SW 1271 (cell line): ENCODE results near the gene NAV1.
"Not testable (repeated sequence)": the region's sequence is repeated elsewhere in the genome, so short reads cannot be mapped to it uniquely, and the experiment has no call there.

Experiments used
- DNase-seq, 2 experiments: peaks; one replicate each; lab custom pipeline; 2025; lab: John Stamatoyannopoulos, UW

The NAV1 gene

DNA sequence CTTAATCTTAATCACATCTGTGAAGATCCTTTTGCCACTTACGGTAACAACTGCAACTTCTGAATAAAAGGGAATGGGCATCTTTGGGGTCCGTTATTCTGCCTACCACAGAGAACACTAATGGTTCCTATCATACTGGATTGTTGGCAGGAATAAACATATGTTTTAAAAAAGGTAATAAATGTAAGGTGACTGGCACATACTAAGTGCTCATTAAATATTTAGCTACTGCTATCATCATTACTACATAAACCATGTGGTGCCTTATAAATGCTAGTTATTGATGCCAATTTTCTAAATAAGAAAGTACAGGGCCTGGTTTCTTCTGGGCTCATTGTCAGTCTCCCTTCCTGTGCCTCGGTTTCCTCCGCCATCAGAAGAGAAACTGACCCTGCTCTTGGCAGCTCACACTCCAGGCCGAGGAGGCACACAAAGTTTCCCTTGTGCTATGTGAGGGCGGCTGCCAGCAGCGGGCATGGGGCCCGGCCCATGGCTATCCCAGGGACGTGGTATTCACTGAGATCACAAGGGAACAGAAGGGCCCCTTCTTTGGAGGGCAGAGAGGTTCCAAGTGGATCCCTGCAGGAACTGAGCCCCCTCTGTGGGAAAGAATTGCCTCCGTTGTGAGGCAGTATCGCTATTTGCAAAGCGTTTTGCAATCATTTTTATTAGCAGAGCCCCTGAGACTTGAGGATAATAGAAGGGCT lies 26.2 kb downstream of the NAV1 start:
- DNase-seq, result no peak

DNA sequence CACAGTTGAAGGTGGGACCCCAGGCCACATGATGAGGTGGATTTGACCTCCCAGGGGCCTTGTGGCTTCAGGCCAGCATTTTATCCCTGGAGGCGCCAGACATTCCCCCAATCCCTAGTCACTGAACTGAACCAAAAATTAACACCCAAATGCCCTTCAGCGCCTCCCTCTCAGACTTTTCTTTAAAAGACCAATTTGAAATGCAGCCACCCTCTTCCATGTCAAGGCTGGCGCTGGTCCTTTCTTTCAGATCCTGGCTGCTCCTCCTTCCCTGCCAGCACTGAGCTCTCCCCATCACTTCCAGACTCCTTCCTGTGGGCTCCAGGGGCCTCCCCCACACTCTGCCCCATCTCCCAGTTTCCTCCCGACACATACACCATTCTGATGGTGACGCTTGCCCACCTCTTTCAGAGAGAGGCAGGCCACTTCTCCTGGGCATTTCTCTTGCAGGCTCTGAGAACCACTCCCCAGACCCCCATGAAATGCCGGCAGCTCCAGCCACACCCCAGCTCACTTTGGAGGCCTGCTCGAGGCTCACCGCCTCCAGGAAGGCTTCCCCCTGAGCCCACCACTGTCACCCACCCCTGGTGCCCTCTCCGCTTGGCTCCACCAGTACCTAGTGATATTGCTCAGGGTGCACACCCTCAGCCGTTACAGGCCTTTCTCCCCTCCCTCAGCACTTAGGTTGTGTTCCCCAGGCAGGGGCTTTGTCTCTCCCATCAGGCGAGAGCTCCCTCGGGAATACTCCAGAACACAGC lies 27.0 kb downstream of the NAV1 start:
- no peak for DNase-seq

DNA sequence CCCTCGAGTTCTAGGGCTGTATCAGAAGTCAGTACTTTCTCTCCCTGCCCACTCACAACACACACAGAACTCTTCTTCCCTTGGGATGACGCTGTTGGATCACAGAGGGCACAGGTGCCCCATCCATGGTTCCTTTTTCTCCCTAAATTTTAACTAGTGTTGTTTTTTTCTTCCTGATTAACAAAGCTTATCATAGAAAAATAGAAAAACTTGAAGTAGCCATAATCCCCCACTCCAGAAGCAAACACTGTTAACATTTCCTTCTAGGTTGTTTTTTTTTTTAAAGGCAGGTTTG lies 27.5 kb downstream of the NAV1 start:
- DNase-seq, result no peak

DNA sequence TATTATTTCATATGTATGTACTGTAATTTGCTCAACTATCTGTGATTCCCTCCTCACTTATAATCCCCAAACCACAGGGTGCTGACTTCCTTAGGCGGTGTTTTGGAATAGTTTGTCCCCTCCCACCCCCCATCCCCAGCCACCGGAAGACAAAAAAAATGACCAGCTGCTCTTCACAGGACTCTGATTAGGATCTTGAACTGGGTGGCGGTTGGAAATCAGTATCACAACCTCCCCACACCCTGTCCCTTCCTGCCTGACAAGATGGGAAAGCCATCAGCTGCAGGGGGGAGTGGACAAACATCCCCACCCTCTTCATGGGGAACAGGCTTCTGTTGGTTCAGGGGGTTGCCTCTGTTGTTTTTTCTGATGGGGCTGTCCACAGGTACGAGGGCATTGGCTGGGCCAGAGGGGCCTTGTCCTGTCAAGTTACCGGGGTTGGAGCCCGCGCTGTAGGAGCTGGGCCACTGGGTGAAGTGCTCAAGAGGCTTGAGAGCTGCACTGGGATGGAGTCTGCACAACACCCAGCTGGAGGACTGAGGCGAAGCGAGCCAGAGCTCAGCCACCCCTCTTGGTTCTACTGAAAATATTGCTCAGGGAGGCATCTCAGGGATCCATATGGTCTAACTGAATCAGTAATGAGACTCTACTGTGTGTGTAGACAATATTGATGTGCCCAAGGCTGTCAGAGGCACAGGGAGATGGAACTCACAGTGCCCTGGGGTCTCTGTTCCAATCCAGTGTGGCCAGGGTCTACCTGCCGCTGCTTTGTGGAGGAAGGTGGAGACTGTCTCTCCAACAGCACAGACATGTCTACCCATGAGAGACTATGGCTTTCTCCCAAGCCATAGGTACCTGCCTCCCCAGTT lies 28.2 kb downstream of the NAV1 start:
- no peak for DNase-seq

DNA sequence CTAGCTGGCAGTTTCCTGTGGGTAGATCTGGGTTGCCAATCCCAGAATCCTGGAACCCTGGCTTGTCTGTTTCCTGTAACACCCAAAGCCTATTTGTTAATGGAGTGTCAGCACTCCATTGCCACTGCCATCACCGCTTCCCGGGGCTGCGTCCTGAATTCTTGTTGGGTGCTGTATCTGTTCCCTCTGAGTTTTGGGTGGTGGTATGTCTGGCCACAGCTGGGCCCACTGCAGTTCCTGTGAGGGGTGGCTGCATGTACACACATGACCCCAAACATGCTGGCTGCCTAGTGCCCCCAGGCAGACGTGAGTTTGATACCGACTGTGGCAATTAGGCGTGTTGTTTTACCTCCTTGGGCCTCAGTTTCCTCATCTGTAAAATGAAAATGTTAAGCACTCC lies 29.3 kb downstream of the NAV1 start:
- no peak for DNase-seq

GRCh38 chr1:201568859-201569294 lies 29.9 kb downstream of the NAV1 start:
- no peak for DNase-seq

DNA sequence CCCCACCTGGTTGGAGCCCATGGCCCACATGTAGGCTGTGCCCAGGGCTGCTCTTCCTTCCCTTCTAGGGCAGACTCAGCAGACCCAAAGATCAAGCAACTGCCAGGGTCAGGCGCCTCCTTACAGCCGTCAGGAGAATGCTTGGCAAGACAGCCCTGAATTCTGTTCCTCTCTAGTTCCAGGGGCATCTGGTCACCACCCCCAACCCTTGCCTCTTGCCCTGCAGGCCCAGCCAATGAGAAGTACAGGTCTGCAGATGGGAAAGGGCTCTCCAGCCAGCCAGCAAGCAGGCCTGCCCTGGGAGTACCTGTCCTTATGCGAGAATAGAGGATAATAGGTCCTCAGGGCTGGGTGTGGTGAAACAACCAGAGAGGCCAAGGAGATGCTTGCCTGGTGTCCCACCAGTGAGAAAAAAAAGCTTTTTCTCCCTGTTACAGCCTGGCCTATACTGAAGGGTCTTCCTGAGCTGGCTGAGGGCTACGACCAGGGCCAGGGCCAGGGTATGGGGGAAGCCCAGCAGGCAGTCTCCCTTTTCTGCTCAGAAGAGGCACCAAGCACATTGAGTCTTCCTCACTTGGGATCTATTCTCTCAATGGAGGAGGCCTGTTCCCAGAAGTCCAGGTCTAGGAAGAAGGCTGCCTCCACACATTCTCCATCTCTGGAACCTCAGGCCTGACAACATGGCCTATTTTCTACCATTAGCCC lies 31.4 kb downstream of the NAV1 start:
- DNase-seq, result no peak

DNA sequence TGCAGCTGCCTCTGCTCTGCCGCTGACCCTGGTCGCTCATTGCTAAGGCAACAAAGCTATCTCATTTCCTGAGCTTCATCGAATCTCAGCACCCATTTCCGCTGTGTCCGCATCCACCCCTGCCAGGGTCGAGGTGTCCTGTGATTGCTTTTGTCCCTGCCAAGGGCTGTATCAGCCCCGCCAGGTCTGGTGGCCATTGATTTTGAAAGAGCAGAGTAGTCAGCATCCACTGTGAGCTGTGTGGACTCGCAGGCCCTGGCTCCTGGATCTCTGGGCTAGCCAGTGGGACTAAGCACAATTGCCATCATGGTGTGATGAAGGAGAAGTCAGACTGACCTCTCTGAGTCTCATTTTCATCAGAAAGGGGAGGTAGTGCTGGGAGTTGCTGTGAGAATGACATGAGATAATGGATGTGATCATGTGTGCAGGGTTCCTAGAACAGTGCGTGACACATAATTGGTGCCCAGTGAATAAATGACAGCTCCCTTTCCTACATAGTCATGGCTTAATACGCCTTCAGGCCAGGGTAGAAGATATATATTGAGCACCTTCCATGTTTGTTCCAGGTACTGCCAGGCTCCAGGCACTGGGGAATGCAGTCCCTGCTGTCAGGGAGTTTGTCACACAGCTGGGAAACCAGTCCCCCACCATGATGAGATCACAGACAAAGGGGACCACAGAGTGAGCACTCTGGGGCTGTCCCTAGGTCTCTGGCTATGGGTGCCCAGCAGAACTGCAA lies 32.1 kb downstream of the NAV1 start:
- DNase-seq, result no peak

GRCh38 chr1:201573030-201573429 lies 34.1 kb downstream of the NAV1 start:
- DNase-seq, result no peak

- no peak for DNase-seq
Observed at GRCh38 chr1:201573923-201574322, 35.0 kb downstream of the NAV1 start.

DNA sequence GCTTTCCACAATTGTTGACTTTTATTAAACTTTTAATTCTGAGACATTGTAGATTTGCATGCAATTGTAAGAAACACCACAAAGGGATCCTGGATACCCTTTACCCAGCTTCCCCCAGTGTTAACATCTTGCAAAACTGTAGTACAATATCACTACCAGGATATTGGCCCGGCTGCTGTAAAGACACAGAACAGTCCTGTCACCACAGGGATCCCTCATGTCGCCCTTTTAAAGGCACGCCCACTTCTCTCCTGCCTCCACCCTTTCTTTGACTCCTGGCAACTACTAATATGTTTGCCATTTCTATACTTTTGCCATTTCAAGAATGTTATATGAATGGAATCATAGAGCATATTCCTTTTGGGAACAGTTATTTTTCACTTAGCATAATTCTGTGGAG lies 37.0 kb downstream of the NAV1 start:
- no peak for DNase-seq

GRCh38 chr1:201576914-201577313 lies 38.0 kb downstream of the NAV1 start:
- no peak for DNase-seq

GRCh38 chr1:201578008-201578888 lies 39.3 kb downstream of the NAV1 start:
- no peak for DNase-seq

- DNase-seq, result not testable (repeated sequence)
Observed at GRCh38 chr1:201581371-201581770, 42.4 kb downstream of the NAV1 start.

DNA sequence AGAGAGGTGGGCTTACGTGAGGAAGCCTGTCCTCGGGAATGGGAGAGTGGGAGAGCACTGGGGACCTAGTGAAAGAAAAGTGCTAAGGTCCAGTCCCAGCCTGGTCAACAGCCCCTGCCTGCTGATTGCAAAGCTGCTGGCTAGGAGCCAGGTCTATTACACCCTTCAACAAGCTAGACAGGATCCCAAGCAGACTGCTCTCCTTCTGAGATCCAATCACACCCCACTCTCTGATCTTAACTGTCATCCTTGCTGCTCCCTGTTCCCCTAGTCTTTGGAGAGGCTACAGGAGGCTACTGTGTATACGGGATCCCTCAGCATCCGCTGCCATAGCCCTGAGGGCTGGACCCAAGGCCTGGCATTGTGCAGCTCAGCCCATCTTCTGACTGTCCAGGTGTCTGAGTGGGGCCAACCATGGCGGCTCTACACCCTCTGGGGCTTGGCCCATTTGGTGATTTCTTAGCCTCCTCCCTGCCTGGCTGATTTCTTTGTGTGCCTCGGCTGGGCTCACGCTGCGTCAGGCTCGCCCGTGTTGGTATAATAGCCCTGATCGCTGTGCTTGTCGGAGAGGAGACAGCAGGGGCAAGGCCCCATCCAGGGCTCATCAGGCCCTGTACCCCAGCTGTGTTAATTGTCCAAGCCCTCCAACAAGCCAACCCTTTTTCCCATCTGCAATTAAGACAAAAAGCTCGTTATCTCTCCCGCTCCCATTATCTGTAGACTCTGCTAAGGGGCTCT lies 43.9 kb downstream of the NAV1 start:
- no peak for DNase-seq

DNA sequence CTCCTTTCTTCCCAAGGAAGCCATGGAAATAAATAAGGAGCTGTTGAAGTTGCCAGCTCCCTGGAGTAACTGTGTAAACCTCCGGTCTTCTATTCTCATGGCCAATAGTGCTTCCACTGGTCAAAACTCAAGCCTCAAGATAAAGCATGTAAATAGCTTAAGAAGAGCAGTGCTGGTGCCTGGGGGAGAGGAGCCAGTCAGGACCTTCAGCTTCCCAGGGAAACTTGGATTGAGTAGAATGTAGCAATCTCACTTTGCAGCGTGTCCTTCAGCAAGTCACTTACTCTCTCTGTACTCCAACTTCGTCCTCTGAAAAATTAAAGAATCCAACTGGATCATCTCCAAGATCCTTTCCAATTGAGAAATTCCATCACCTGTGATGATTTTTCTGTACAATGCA lies 44.7 kb downstream of the NAV1 start:
- no peak for DNase-seq

DNA sequence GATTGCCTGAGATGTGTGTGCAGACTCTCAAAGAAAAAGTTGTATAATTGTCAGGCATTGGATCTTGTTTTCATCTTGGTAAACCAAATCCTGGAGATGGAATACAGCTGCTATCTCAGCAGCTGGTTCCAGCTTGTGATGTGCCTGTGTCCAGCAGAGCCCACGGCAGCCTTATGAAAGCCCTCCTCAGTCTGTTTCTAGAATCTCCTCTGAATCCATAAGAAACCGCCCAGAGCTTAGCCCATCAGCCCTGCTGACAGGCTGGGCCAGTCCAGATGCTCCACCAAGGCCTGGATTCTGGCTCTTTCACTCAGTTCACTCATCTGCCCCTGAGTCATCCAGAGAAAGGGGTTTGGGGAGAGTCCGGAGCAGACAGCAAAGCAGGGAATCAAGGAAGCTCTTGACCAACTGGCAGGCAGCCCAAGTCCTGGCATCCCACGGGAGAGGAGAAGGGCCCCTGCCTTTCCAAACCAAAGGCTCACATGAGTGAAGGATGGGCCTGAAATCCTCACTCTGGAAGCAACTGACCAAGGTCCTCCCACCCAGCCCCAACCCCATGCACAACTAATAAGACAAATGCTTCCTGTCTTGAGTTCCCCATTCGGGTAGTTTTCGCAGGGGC lies 45.7 kb downstream of the NAV1 start:
- DNase-seq, result no peak

DNA sequence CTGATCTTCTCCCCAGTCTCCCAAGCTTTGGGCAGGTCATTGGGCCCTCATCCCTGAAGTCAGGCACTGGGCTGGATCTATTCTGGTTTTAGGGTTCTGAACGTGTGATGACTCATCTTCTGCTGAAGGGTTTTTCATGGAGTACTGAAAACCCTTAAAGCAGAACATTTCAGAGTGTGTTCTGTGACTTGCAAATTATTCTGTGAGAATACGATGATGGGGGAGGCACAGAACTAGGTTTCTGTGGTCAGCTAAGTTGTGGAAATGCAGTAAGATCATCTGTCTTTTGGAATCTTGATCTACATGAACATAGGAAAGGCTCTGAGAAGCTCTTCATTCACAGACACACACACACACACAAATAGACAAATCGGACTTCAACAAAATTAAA lies 46.2 kb downstream of the NAV1 start:
- DNase-seq, result no peak

DNA sequence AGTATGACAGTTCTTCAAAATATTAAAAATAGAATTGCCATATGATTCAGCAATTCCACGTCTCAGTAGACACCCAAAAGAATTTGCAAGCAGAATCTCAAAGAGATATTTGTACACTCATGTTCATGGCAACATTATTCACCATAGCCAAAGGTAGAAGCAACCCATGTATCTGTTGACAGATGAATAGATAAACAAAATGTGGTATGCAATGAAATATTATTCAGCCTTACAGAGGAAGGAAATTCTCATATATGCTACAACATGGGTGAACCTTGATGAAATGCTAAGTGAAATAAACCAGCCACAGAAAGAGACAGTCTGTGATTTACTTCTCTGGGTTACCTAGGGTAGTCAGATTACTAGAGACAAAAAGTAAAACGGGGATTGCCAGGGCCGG lies 47.0 kb downstream of the NAV1 start:
- no peak for DNase-seq
